Fibroblast of lung (primary cell): ENCODE results near the gene OR52N5. TPM values are rescaled to one million over a fixed set of nuclear protein-coding genes. Genes with fewer than 3 reads are reported as not detected.

ENCODE experiments used
- DNase-seq, 2 donors: peaks; one replicate each; pipeline versions ENCODE4 v3.0.0 to v3.0.0-alpha.2; 2010; ENCODE audit warnings: low read depth in 2 of 2
- H2AFZ ChIP-seq: 2 replicates; pipeline ENCODE4 v1.5.1; 2012; ENCODE audit warnings: low read length, control low read depth, inconsistent platforms
- H3K27ac ChIP-seq: 2 replicates; pipeline ENCODE4 v1.5.1; 2011; ENCODE audit warnings: low read length, control low read depth; ENCODE audit not compliant: insufficient read depth
- H3K27me3 ChIP-seq: 2 replicates; pipeline ENCODE4 v1.5.1; 2011; ENCODE audit warnings: mild to moderate bottlenecking, low read length; ENCODE audit not compliant: control insufficient read depth, insufficient read depth
- H3K36me3 ChIP-seq: 2 replicates; pipeline ENCODE4 v1.5.1; 2011; ENCODE audit warnings: low read length; ENCODE audit not compliant: control insufficient read depth, insufficient read depth
- H3K4me1 ChIP-seq: 2 replicates; pipeline ENCODE4 v1.5.1; 2011; ENCODE audit warnings: low read length; ENCODE audit not compliant: control insufficient read depth, insufficient read depth; ENCODE audit errors: extremely low read depth
- H3K4me2 ChIP-seq: 2 replicates; pipeline ENCODE4 v1.5.1; 2011; ENCODE audit warnings: low read length, control low read depth; ENCODE audit not compliant: insufficient read depth; ENCODE audit errors: extremely low read depth
- H3K4me3 ChIP-seq, 4 experiments: fragments of 200-600 bp in 1 of 4; sonication (generic) in 1 of 4; replicated peaks in 1 of 4; 2 replicates each; pipeline ENCODE4 v1.5.1; 2011 to 2016; ENCODE audit warnings: low read length in 4 of 4, low read depth in 3 of 4, mild to moderate bottlenecking in 3 of 4, control low read depth in 2 of 4, inconsistent platforms in 1 of 4, mixed read lengths in 1 of 4; ENCODE audit not compliant: insufficient read depth in 1 of 4; ENCODE audit errors: control extremely low read depth in 1 of 4
- H3K79me2 ChIP-seq: 2 replicates; pipeline ENCODE4 v1.5.1; 2012; ENCODE audit warnings: mild to moderate bottlenecking, low read length, inconsistent platforms; ENCODE audit not compliant: control insufficient read depth, insufficient read depth
- H3K9ac ChIP-seq: 2 replicates; pipeline ENCODE4 v1.5.1; 2011; ENCODE audit warnings: mild to moderate bottlenecking, low read length, control low read depth; ENCODE audit not compliant: insufficient read depth
- H3K9me3 ChIP-seq: 2 replicates; pipeline ENCODE4 v1.5.1; 2012; ENCODE audit warnings: low read depth, low read length; ENCODE audit not compliant: control insufficient read depth, insufficient read depth
- H4K20me1 ChIP-seq: 2 replicates; pipeline ENCODE4 v1.5.1; 2011; ENCODE audit warnings: low read length; ENCODE audit not compliant: control insufficient read depth, insufficient read depth; ENCODE audit errors: extremely low read depth
- EZH2 ChIP-seq: IDR thresholded peaks from 2 replicates; pipeline ENCODE4 v1.5.1; 2012; ENCODE audit warnings: low read length, control low read depth, mild to moderate bottlenecking; ENCODE audit errors: missing control alignments
- polyA plus RNA-seq, 2 donors: library from polyadenylated mRNA; depleted of rRNA in 1 of 2; stranded (reverse) in 1 of 2; unstranded in 1 of 2; fragments of >200 nt; gene quantifications; 2 replicates each; pipeline ENCODE4 v1.2.1, GENCODE V29; 2011 to 2012; ENCODE audit warnings: missing spikeins in 1 of 2
- total RNA-seq: library from RNA; depleted of rRNA; stranded (reverse); fragments of >200 nt; gene quantifications from 2 replicates; pipeline ENCODE4 v1.2.1, GENCODE V29; 2014
- TF ChIP-seq, protein P1 (sequence below), 2 donors: IDR thresholded peaks in 1 of 2; conservative IDR thresholded peaks in 1 of 2; 1 replicate in 1 of 2; 2 replicates in 1 of 2; pipeline ENCODE4 v1.5.1; 2011 to 2012; ENCODE audit warnings: low read length in 2 of 2, control low read depth in 1 of 2, inconsistent platforms in 1 of 2, low read depth in 1 of 2, mild to moderate bottlenecking in 1 of 2

The OR52N5 gene
- total and polyA plus RNA-seq, 2 donors (not counting 1 experiment from before 2014, with no cell fraction given) = not detected

GRCh38 chr11:5738431-5738830 lies 44.7 kb downstream of the OR52N5 start:
- Histone ChIP-seq H3K9ac (no peak overlapping the region), H3K4me1 (no peaks in the 10 kb centered on the region), H3K4me2 (no peak overlapping the region), H3K79me2 (no peaks in the 10 kb centered on the region), H3K36me3 (no peaks in the 10 kb centered on the region), H3K27me3 (no peaks in the 10 kb centered on the region), H4K20me1 (no peaks in the 10 kb centered on the region), H3K27ac (no peak overlapping the region), H3K9me3 (no peaks in the 10 kb centered on the region), H3K4me3 (no peak overlapping the region), H2AFZ (no peak overlapping the region)
- no peak for DNase-seq
- TF ChIP-seq EZH2 = no peak
- TF ChIP-seq, protein P1, sequence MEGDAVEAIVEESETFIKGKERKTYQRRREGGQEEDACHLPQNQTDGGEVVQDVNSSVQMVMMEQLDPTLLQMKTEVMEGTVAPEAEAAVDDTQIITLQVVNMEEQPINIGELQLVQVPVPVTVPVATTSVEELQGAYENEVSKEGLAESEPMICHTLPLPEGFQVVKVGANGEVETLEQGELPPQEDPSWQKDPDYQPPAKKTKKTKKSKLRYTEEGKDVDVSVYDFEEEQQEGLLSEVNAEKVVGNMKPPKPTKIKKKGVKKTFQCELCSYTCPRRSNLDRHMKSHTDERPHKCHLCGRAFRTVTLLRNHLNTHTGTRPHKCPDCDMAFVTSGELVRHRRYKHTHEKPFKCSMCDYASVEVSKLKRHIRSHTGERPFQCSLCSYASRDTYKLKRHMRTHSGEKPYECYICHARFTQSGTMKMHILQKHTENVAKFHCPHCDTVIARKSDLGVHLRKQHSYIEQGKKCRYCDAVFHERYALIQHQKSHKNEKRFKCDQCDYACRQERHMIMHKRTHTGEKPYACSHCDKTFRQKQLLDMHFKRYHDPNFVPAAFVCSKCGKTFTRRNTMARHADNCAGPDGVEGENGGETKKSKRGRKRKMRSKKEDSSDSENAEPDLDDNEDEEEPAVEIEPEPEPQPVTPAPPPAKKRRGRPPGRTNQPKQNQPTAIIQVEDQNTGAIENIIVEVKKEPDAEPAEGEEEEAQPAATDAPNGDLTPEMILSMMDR (conservative IDR thresholded peaks at IDR 0.05 in 1 of 2, IDR thresholded peaks at IDR 0.05 in 1 of 2; ENCODE audit: low read depth in 1 of 2, low read length in 2 of 2) = no peak

GRCh38 chr11:5737670-5738392 lies 45.3 kb downstream of the OR52N5 start:
- no peak overlapping the region for H2AFZ ChIP-seq
- no peaks in the 10 kb centered on the region for H3K9me3 ChIP-seq
- no peak overlapping the region for H3K9ac ChIP-seq
- H3K4me2 ChIP-seq = no peak overlapping the region
- peak in 1 of 2 donors; percentile 41 for DNase-seq
- no peaks in the 10 kb centered on the region for H3K27me3 ChIP-seq
- H4K20me1 ChIP-seq = no peaks in the 10 kb centered on the region
- TF ChIP-seq, protein P1 (conservative IDR thresholded peaks at IDR 0.05 in 1 of 2, IDR thresholded peaks at IDR 0.05 in 1 of 2; ENCODE audit: low read depth in 1 of 2, low read length in 2 of 2) = no peak
- TF ChIP-seq EZH2 = no peak
- no peak overlapping the region for H3K27ac ChIP-seq
- H3K4me3 ChIP-seq = no peak overlapping the region
- no peaks in the 10 kb centered on the region for H3K36me3 ChIP-seq
- no peaks in the 10 kb centered on the region for H3K4me1 ChIP-seq
- no peaks in the 10 kb centered on the region for H3K79me2 ChIP-seq

DNA sequence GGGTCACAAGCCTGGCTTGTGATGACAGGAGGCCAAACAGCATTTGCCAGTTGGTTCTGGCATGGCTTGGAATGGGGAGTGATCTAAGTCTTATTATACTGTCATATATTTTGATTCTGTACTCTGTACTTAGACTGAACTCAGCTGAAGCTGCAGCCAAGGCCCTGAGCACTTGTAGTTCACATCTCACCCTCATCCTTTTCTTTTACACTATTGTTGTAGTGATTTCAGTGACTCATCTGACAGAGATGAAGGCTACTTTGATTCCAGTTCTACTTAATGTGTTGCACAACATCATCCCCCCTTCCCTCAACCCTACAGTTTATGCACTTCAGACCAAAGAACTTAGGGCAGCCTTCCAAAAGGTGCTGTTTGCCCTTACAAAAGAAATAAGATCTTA lies 46.1 kb downstream of the OR52N5 start:
- TF ChIP-seq EZH2 = no peak
- TF ChIP-seq, protein P1 (conservative IDR thresholded peaks at IDR 0.05 in 1 of 2, IDR thresholded peaks at IDR 0.05 in 1 of 2; ENCODE audit: low read depth in 1 of 2, low read length in 2 of 2) = no peak
- DNase-seq = peak; percentile 13 to 77
- Histone ChIP-seq H2AFZ (no peak overlapping the region), H3K27me3 (no peaks in the 10 kb centered on the region), H3K4me2 (no peak overlapping the region), H4K20me1 (no peaks in the 10 kb centered on the region), H3K79me2 (no peaks in the 10 kb centered on the region), H3K36me3 (no peaks in the 10 kb centered on the region), H3K9me3 (no peaks in the 10 kb centered on the region), H3K4me3 (no peak overlapping the region), H3K9ac (no peak overlapping the region), H3K27ac (no peak overlapping the region), H3K4me1 (no peaks in the 10 kb centered on the region)
